Measurements from ENCODE around the gene PDPR. TPM values are rescaled to one million over a fixed set of nuclear protein-coding genes. Genes with fewer than 3 reads are reported as not detected.
A peak's percentile ranks its signal among the peaks of the same experiment; 100 is the strongest.
"Not testable (repeated sequence)": the region's sequence is repeated elsewhere in the genome, so short reads cannot be mapped to it uniquely, and the experiment has no call there.

Gene PDPR
- polyA plus RNA-seq, 4 donors: 4.3 to 26.6 (median 6.8) TPM

DNA sequence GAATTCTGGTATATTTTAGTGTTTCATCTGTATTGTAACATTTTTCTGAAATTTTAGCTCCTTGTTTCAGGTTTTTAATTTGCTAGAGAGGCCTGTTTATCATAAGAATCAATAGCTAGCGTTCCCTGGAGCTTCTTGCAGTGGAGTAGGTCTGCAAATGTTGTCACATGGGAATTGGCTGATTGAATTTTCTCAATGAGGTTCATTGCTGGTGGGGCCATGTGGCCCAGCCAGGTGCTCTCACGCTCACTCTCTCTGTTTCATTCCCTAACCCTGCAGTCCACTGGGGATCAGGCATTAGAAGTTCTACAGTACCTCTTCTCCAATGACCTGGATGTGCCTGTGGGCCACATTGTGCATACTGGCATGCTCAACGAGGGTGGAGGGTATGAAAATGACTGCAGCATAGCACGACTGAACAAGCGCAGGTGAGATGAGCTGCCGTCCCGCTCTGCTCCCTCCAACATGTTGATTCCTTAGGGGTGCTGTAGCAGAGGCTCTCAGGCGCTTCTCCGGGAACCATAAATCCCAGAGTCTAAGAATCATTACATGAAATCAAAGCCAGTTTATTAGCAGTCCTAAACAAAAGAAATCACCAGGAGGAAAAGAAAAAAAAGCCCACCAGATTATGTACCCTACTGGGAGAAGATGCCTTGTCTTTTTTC lies 29.2 kb downstream of the PDPR start:
- not testable (repeated sequence) for H3K27me3 ChIP-seq (ENCODE audit: control insufficient read depth in 3 of 3, insufficient read depth in 3 of 3, low read length in 3 of 3); DNase-seq; H3K9me3 ChIP-seq (ENCODE audit: control insufficient read depth in 2 of 2, insufficient read depth in 1 of 2, low read depth in 1 of 2, low read length in 1 of 2); FAIRE-seq; H3K4me1 ChIP-seq (ENCODE audit: control insufficient read depth in 3 of 3, insufficient read depth in 2 of 3, low read depth in 1 of 3, low read length in 2 of 3); H3K27ac ChIP-seq (ENCODE audit: low read depth in 1 of 3, low read length in 2 of 3); H3K4me3 ChIP-seq (ENCODE audit: low read depth in 1 of 3, low read length in 3 of 3)
- 81 to 89% (median 85%) methylated on average over 8 to 9 of the region's 9 CpGs for WGBS, 3 donors
- H3K36me3 ChIP-seq (ENCODE audit: control insufficient read depth in 3 of 3, insufficient read depth in 2 of 3, low read depth in 1 of 3, low read length in 3 of 3): peaks cover 12 to 48% (median 13%) of the 10 kb centered on the region in 3 donors

DNA sequence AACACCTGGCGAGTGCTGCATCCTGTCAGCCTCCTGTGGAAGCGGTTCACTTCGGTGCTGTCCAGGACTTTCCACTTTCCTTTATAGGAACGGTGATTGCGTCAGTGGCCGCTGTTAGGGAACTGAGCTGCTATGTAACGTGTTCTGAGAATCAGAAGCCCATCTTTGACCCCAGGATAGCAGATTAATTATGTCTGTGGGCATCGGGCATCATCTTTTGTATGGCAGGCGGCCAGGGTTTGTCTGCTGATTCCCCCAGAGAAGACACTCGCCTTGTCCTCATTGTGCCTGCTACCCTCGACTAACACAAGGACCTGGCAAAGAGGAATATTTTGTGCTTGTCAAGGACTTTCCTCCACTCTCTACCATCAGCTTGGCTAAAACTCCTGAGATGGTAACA lies 33.7 kb downstream of the PDPR start:
- peaks cover 12 to 60% (median 22%) of the 10 kb centered on the region in 3 donors for H3K36me3 ChIP-seq (ENCODE audit: control insufficient read depth in 3 of 3, insufficient read depth in 2 of 3, low read depth in 1 of 3, low read length in 3 of 3)
- WGBS, 3 donors: 82 to 91% (median 89%) methylated on average over 9 to 11 of the region's 11 CpGs

DNA sequence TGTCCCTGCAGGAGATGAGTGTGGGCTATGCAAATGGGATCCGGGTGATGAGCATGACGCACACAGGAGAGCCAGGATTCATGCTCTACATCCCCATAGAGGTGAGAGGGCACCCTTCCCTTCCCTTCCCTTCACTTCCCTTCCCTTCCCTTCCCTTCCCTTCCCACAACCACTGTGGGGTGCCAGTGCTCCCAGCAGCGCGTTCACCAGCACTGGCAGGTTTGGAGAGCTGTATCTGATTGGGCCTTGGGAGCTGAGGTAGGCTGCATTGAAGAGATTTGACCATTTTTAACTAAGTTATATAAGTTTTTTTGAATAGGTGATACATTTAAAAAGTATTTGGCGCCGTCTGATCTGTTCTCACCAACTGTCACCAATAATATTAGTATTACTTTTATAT lies 34.3 kb downstream of the PDPR start:
- H3K9me3 ChIP-seq (ENCODE audit: control insufficient read depth in 2 of 2, insufficient read depth in 1 of 2, low read depth in 1 of 2, low read length in 1 of 2); H3K4me3 ChIP-seq (ENCODE audit: low read depth in 1 of 3, low read length in 3 of 3); H3K27me3 ChIP-seq (ENCODE audit: control insufficient read depth in 3 of 3, insufficient read depth in 3 of 3, low read length in 3 of 3); FAIRE-seq; DNase-seq; H3K27ac ChIP-seq (ENCODE audit: low read depth in 1 of 3, low read length in 2 of 3): not testable (repeated sequence)
- Histone ChIP-seq H3K36me3 (ENCODE audit: control insufficient read depth in 3 of 3, insufficient read depth in 2 of 3, low read depth in 1 of 3, low read length in 3 of 3) (peaks cover 11 to 60% (median 21%) of the 10 kb centered on the region in 3 donors), H3K4me1 (ENCODE audit: control insufficient read depth in 3 of 3, insufficient read depth in 2 of 3, low read depth in 1 of 3, low read length in 2 of 3) (peaks cover 0 to 15% (median 0%) of the 10 kb centered on the region in 3 donors)
- 93 to 96% (median 95%) methylated on average over 6 of the region's 6 CpGs for WGBS, 3 donors

More for the DNA sequence above, 33.7 kb downstream of the PDPR start:
- not testable (repeated sequence) for H3K9me3 ChIP-seq (ENCODE audit: control insufficient read depth in 2 of 2, insufficient read depth in 1 of 2, low read depth in 1 of 2, low read length in 1 of 2); DNase-seq; H3K4me3 ChIP-seq (ENCODE audit: low read depth in 1 of 3, low read length in 3 of 3); H3K27ac ChIP-seq (ENCODE audit: low read depth in 1 of 3, low read length in 2 of 3); H3K27me3 ChIP-seq (ENCODE audit: control insufficient read depth in 3 of 3, insufficient read depth in 3 of 3, low read length in 3 of 3); FAIRE-seq; H3K4me1 ChIP-seq (ENCODE audit: control insufficient read depth in 3 of 3, insufficient read depth in 2 of 3, low read depth in 1 of 3, low read length in 2 of 3)

DNA sequence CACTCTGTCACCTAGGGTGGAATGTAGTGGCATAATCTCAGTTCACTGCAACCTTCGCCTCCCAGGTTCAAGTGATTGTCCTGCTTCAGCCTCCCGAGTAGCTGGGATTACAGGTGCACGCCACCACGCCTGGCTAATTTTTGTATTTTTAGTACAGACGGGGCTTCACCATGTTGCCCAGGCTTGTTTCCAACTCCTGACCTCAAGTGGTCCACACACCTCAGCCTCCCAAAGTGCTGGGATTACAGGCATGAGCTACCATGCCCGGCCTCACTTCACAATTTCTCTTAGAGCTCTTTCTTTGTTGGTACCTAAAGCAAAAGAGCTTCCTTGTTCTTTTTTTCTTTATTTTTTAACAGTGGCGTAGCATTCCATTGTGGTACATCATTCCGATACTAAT lies 35.2 kb downstream of the PDPR start:
- not testable (repeated sequence) for H3K4me3 ChIP-seq (ENCODE audit: low read depth in 1 of 3, low read length in 3 of 3); FAIRE-seq; H3K27me3 ChIP-seq (ENCODE audit: control insufficient read depth in 3 of 3, insufficient read depth in 3 of 3, low read length in 3 of 3); H3K27ac ChIP-seq (ENCODE audit: low read depth in 1 of 3, low read length in 2 of 3); H3K9me3 ChIP-seq (ENCODE audit: control insufficient read depth in 2 of 2, insufficient read depth in 1 of 2, low read depth in 1 of 2, low read length in 1 of 2); DNase-seq
- Histone ChIP-seq H3K36me3 (ENCODE audit: control insufficient read depth in 3 of 3, insufficient read depth in 2 of 3, low read depth in 1 of 3, low read length in 3 of 3) (peaks cover 8 to 66% (median 20%) of the 10 kb centered on the region in 3 donors), H3K4me1 (ENCODE audit: control insufficient read depth in 3 of 3, insufficient read depth in 2 of 3, low read depth in 1 of 3, low read length in 2 of 3) (peaks cover 0 to 15% (median 0%) of the 10 kb centered on the region in 3 donors)
- WGBS, 3 donors: 94 to 97% (median 94%) methylated on average over 8 of the region's 8 CpGs

DNA sequence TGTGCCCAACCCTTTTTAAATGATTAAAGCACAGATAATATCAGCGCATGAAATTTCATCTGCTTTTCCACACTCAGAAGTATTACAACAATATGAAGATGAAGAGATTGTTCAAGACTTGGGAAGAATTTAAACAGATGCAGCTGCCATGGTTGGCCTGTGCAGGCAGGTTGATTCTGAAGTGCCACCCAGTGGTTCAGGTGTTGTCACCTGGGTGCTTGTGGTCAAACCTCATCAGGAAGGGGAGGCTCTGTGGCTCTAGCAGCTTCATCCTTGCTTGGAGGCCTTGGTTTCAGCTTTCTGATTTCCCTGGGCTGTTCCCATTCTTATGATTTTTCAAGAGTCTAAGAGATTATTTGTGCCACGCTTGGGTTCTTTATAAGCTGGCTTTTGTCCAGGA lies 37.3 kb downstream of the PDPR start:
- H3K4me3 ChIP-seq (ENCODE audit: low read depth in 1 of 3, low read length in 3 of 3): no peak overlapping the region
- H3K4me1 ChIP-seq (ENCODE audit: control insufficient read depth in 3 of 3, insufficient read depth in 2 of 3, low read depth in 1 of 3, low read length in 2 of 3): peaks cover 0 to 15% (median 0%) of the 10 kb centered on the region in 3 donors
- peak overlapping the region in 1 of 3 donors; percentile 85 for H3K27ac ChIP-seq (ENCODE audit: low read depth in 1 of 3, low read length in 2 of 3)
- peaks cover 12 to 76% (median 23%) of the 10 kb centered on the region in 3 donors for H3K36me3 ChIP-seq (ENCODE audit: control insufficient read depth in 3 of 3, insufficient read depth in 2 of 3, low read depth in 1 of 3, low read length in 3 of 3)
- no peaks in the 10 kb centered on the region for H3K27me3 ChIP-seq (ENCODE audit: control insufficient read depth in 3 of 3, insufficient read depth in 3 of 3, low read length in 3 of 3)
- H3K9me3 ChIP-seq (ENCODE audit: control insufficient read depth in 2 of 2, insufficient read depth in 1 of 2, low read depth in 1 of 2, low read length in 1 of 2): no peaks in the 10 kb centered on the region
- FAIRE-seq (no peak), DNase-seq (no peak)
- 70 to 78% (median 76%) methylated on average over 2 of the region's 2 CpGs for WGBS, 3 donors

DNA sequence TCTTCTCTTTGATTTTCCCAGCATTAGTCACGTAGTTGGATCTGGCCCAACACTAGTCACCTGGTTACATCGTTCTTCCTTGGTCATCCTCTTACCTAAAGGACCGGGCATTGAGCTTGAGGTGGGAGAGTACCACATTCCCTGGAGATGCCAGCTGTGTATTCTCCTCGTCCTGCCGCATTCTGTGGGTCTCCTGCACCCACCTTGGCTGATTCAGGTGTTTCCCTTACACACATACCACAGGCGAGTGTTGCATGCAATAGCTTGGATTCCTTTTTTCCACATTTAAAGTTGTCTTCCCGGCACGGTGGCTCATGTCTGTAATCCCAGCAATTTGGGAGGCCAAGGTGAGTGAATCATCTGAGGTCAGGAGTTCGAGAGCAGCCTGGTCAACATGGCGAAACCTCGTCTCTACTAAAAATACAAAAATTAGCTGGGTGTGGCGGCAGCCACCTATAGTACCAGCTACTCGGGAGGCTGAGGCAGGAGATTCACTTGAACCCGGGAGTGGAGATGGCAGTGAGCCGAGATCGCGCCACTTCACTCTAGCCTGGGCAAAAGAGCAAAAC lies 37.9 kb downstream of the PDPR start:
- Histone ChIP-seq H3K27ac (ENCODE audit: low read depth in 1 of 3, low read length in 2 of 3) (peak overlapping the region in 2 of 3 donors; percentile 16 to 85), H3K36me3 (ENCODE audit: control insufficient read depth in 3 of 3, insufficient read depth in 2 of 3, low read depth in 1 of 3, low read length in 3 of 3) (peaks cover 18 to 83% (median 29%) of the 10 kb centered on the region in 3 donors), H3K4me3 (ENCODE audit: low read depth in 1 of 3, low read length in 3 of 3) (no peak overlapping the region), H3K9me3 (ENCODE audit: control insufficient read depth in 2 of 2, insufficient read depth in 1 of 2, low read depth in 1 of 2, low read length in 1 of 2) (no peaks in the 10 kb centered on the region), H3K27me3 (ENCODE audit: control insufficient read depth in 3 of 3, insufficient read depth in 3 of 3, low read length in 3 of 3) (no peaks in the 10 kb centered on the region), H3K4me1 (ENCODE audit: control insufficient read depth in 3 of 3, insufficient read depth in 2 of 3, low read depth in 1 of 3, low read length in 2 of 3) (peaks cover 0 to 15% (median 0%) of the 10 kb centered on the region in 3 donors)
- no peak for FAIRE-seq
- WGBS, 3 donors: 45 to 75% (median 59%) methylated on average over 17 of the region's 17 CpGs
- DNase-seq: peak in 1 of 2 donors; percentile 38

DNA sequence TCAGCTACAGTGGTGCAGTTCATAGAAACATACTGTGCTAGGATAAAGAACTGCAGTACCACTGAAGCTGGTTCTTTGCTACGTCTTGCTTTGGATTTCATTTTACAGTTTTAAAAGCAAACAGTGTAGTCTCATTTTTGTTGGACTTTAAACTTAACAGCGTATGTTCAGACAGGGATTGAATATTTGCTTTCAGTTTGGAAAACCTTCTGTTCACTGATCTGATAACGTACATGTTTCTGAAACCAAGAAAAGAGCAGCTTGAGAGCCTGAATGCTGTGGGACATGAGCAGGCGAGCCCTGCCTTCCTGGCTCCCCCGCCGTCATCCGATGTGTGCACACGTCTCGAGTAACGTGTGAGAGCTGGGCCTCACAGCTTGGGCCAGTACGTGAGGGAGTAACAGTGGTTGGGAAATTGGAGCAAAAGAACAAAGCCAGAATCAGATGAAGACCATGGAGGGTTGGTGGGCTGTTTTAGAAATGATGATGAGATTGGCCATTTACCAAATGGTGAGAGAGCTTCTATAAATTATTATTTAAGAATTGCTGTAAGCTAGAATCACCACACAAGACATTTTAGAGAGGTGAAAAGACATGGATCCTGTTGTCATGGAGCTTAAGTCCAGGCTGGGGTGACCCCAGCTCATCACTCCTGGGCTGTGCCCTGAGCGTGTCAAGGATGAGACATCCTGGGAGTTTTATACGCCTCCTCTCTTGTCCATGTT lies 38.6 kb downstream of the PDPR start:
- 35 to 75% (median 52%) methylated on average over 13 of the region's 13 CpGs for WGBS, 3 donors
- Histone ChIP-seq H3K27ac (ENCODE audit: low read depth in 1 of 3, low read length in 2 of 3) (peak overlapping the region in 2 of 3 donors; percentile 56 to 85), H3K4me1 (ENCODE audit: control insufficient read depth in 3 of 3, insufficient read depth in 2 of 3, low read depth in 1 of 3, low read length in 2 of 3) (peaks cover 0 to 15% (median 0%) of the 10 kb centered on the region in 3 donors), H3K4me3 (ENCODE audit: low read depth in 1 of 3, low read length in 3 of 3) (no peak overlapping the region), H3K9me3 (ENCODE audit: control insufficient read depth in 2 of 2, insufficient read depth in 1 of 2, low read depth in 1 of 2, low read length in 1 of 2) (no peaks in the 10 kb centered on the region), H3K36me3 (ENCODE audit: control insufficient read depth in 3 of 3, insufficient read depth in 2 of 3, low read depth in 1 of 3, low read length in 3 of 3) (peaks cover 15 to 87% (median 35%) of the 10 kb centered on the region in 3 donors), H3K27me3 (ENCODE audit: control insufficient read depth in 3 of 3, insufficient read depth in 3 of 3, low read length in 3 of 3) (no peaks in the 10 kb centered on the region)
- peak; percentile 81 to 84 for DNase-seq
- FAIRE-seq: no peak

DNA sequence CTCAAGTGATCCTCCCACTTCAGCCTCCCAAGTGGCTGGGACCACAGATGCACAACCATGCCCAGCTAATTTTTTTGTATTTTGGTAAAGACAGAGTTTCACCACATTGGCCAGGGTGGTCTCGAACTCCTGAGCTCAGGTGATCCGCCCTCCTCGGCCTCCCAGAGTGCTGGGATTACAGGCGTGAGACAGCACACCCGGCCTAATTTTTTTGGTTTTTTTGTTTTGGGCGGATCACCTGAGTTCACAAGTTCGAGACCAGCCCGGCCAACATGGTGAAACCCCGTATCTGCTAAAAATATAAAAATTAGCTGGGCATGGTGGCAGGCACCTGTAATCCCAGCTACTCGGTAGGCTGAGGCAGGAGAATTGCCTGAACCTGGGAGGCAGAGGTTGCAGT lies 40.6 kb downstream of the PDPR start:
- not testable (repeated sequence) for H3K9me3 ChIP-seq (ENCODE audit: control insufficient read depth in 2 of 2, insufficient read depth in 1 of 2, low read depth in 1 of 2, low read length in 1 of 2); DNase-seq; H3K4me3 ChIP-seq (ENCODE audit: low read depth in 1 of 3, low read length in 3 of 3); FAIRE-seq; H3K27me3 ChIP-seq (ENCODE audit: control insufficient read depth in 3 of 3, insufficient read depth in 3 of 3, low read length in 3 of 3); H3K27ac ChIP-seq (ENCODE audit: low read depth in 1 of 3, low read length in 2 of 3)
- WGBS, 3 donors: 94 to 98% (median 95%) methylated on average over 10 of the region's 10 CpGs
- Histone ChIP-seq H3K4me1 (ENCODE audit: control insufficient read depth in 3 of 3, insufficient read depth in 2 of 3, low read depth in 1 of 3, low read length in 2 of 3) (peaks cover 0 to 15% (median 0%) of the 10 kb centered on the region in 3 donors), H3K36me3 (ENCODE audit: control insufficient read depth in 3 of 3, insufficient read depth in 2 of 3, low read depth in 1 of 3, low read length in 3 of 3) (peaks cover 18 to 84% (median 44%) of the 10 kb centered on the region in 3 donors)

Measured in small intestine (tissue), 7 donors.